ENCODE measurements around the gene TP53TG5.
A peak's percentile ranks its signal among the peaks of the same experiment; 100 is the strongest.

The TP53TG5 gene

DNA sequence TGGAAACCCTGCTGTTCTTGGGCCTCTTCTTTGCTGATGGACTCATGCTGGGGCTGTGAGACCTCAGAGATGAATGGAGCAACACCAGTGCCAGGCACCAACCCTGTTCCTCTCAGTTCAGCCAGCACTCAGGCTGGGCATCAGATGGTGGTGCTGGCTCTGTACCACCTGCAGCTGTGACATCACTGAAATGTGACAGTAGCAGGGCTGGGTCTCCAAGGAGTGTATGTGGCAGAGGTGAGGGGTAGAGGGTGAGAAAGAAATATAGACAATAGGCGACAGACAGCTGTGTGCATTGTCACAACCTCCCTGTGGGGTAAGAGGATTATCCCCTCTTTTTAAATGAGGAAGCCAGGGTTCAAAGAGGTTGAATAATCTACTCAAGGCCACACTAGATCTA is at the start of gene TP53TG5:
Gene TP53TG5, minus strand, starts transcription at position 135 of the 400 bp plus-strand sequence. Its CDS starts 89 bp downstream, at position 46.
- peaks cover 16% of the 10 kb centered on the region for H3K4me1 Mint-ChIP-seq
- H3K27ac Mint-ChIP-seq (ENCODE audit: low read depth), result no peak within 1 kb of the TSS
- no peak within 1 kb of the TSS for H3K4me3 Mint-ChIP-seq
- H3K27me3 Mint-ChIP-seq, result no peaks in the 10 kb centered on the region
- no peaks in the 10 kb centered on the region for H3K9me3 Mint-ChIP-seq
- H3K36me3 Mint-ChIP-seq (ENCODE audit: insufficient read depth), result peaks cover 9% of the 10 kb centered on the region
- ATAC-seq (replicated peaks; ENCODE audit: extremely low read depth, poor library complexity, severe bottlenecking) (no peak), DNase-seq (ENCODE audit: low spot score in 2 of 2) (no peak)

GRCh38 chr20:45427236-45428149 is 49.4 kb upstream of the TP53TG5 start:
- Mint-ChIP-seq H3K27ac (ENCODE audit: low read depth) (no peak overlapping the region), H3K36me3 (ENCODE audit: insufficient read depth) (peaks cover 29% of the 10 kb centered on the region), H3K4me1 (peaks cover 12% of the 10 kb centered on the region), H3K9me3 (no peaks in the 10 kb centered on the region), H3K4me3 (no peak overlapping the region), H3K27me3 (no peaks in the 10 kb centered on the region)
- no peak for ATAC-seq (replicated peaks; ENCODE audit: extremely low read depth, poor library complexity, severe bottlenecking)
- DNase-seq (ENCODE audit: low spot score in 2 of 2), result no peak

- no peaks in the 10 kb centered on the region for H3K27me3 Mint-ChIP-seq
- H3K9me3 Mint-ChIP-seq, result no peaks in the 10 kb centered on the region
- no peak overlapping the region for H3K4me3 Mint-ChIP-seq
- H3K4me1 Mint-ChIP-seq, result peaks cover 4% of the 10 kb centered on the region
- ATAC-seq (replicated peaks; ENCODE audit: extremely low read depth, poor library complexity, severe bottlenecking) (no peak), DNase-seq (ENCODE audit: low spot score in 2 of 2) (no peak)
- H3K27ac Mint-ChIP-seq (ENCODE audit: low read depth), result no peak overlapping the region
- H3K36me3 Mint-ChIP-seq (ENCODE audit: insufficient read depth), result peaks cover 36% of the 10 kb centered on the region
Measured at GRCh38 chr20:45426320-45427016, 48.3 kb upstream of the TP53TG5 start.

DNA sequence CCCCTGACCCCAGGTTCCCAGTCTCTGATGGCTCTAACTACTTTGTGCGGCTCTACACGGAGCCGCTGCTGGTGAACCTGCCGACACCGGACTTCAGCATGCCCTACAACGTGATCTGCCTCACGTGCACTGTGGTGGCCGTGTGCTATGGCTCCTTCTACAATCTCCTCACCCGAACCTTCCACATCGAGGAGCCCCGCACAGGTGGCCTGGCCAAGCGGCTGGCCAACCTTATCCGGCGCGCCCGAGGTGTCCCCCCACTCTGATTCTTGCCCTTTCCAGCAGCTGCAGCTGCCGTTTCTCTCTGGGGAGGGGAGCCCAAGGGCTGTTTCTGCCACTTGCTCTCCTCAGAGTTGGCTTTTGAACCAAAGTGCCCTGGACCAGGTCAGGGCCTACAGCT is 47.4 kb upstream of the TP53TG5 start:
- Mint-ChIP-seq H3K9me3 (no peaks in the 10 kb centered on the region), H3K4me1 (no peaks in the 10 kb centered on the region), H3K4me3 (no peak overlapping the region), H3K27ac (ENCODE audit: low read depth) (no peak overlapping the region), H3K36me3 (ENCODE audit: insufficient read depth) (peaks cover 43% of the 10 kb centered on the region), H3K27me3 (no peaks in the 10 kb centered on the region)
- DNase-seq (ENCODE audit: low spot score in 2 of 2) (no peak), ATAC-seq (replicated peaks; ENCODE audit: extremely low read depth, poor library complexity, severe bottlenecking) (no peak)

GRCh38 chr20:45423700-45424099 is 45.6 kb upstream of the TP53TG5 start:
- ATAC-seq (replicated peaks; ENCODE audit: extremely low read depth, poor library complexity, severe bottlenecking) (no peak), DNase-seq (ENCODE audit: low spot score in 2 of 2) (no peak)
- no peak overlapping the region for H3K4me3 Mint-ChIP-seq
- H3K4me1 Mint-ChIP-seq, result peaks cover 9% of the 10 kb centered on the region
- H3K36me3 Mint-ChIP-seq (ENCODE audit: insufficient read depth), result peaks cover 48% of the 10 kb centered on the region
- H3K27me3 Mint-ChIP-seq, result no peaks in the 10 kb centered on the region
- H3K27ac Mint-ChIP-seq (ENCODE audit: low read depth), result no peak overlapping the region
- no peaks in the 10 kb centered on the region for H3K9me3 Mint-ChIP-seq

- Mint-ChIP-seq H3K9me3 (no peaks in the 10 kb centered on the region), H3K4me3 (no peak overlapping the region), H3K36me3 (ENCODE audit: insufficient read depth) (peaks cover 50% of the 10 kb centered on the region), H3K4me1 (peaks cover 36% of the 10 kb centered on the region), H3K27me3 (no peaks in the 10 kb centered on the region), H3K27ac (ENCODE audit: low read depth) (no peak overlapping the region)
- ATAC-seq (replicated peaks; ENCODE audit: extremely low read depth, poor library complexity, severe bottlenecking), result no peak
- no peak for DNase-seq (ENCODE audit: low spot score in 2 of 2)
Measured at GRCh38 chr20:45420125-45420524, 42.0 kb upstream of the TP53TG5 start.

DNA sequence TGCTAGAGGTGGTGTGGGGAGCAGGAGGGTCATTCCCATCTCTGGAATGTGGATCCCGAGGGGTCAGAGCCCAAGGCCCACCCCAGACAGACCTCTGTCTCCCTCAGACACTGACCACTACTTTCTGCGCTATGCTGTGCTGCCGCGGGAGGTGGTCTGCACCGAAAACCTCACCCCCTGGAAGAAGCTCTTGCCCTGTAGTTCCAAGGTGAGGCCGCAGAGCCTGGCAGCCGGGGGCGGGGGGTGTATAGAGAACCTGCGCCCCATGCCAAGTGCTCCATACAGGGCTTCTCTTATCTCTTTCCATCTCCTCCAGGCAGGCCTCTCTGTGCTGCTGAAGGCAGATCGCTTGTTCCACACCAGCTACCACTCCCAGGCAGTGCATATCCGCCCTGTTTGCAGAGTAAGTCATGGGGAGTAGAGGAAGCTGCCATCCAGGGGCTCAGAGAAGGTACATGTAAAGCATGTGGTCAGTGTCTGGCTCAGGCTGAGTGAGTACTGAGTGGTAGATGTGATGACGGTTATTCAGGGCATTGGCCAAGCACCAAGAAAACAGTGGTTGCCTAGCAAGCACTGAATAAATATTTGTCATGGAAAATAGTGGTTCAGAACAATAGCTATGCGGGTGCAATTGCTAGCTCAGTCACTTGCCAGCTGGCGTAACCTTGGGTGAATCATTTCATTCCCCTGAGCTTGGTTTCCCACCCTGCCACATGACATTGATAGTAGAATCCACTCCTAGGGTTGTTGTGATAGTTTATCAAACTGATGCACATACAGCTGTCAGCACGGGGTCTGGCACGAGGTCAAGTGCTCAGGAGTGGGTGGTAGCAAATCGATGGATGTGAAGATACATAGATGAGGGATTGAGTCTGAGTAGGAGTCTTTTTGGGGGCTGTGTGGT is 41.3 kb upstream of the TP53TG5 start:
- H3K27me3 Mint-ChIP-seq, result no peaks in the 10 kb centered on the region
- peaks cover 47% of the 10 kb centered on the region for H3K36me3 Mint-ChIP-seq (ENCODE audit: insufficient read depth)
- peak overlapping the region; percentile 54 for H3K27ac Mint-ChIP-seq (ENCODE audit: low read depth)
- no peak for ATAC-seq (replicated peaks; ENCODE audit: extremely low read depth, poor library complexity, severe bottlenecking)
- DNase-seq (ENCODE audit: low spot score in 2 of 2), result no peak
- no peak overlapping the region for H3K4me3 Mint-ChIP-seq
- H3K9me3 Mint-ChIP-seq, result no peaks in the 10 kb centered on the region
- peaks cover 38% of the 10 kb centered on the region for H3K4me1 Mint-ChIP-seq

- Mint-ChIP-seq H3K4me1 (peaks cover 38% of the 10 kb centered on the region), H3K9me3 (no peaks in the 10 kb centered on the region), H3K36me3 (ENCODE audit: insufficient read depth) (peaks cover 33% of the 10 kb centered on the region), H3K27me3 (no peaks in the 10 kb centered on the region), H3K4me3 (peak overlapping the region; percentile 93), H3K27ac (ENCODE audit: low read depth) (peak overlapping the region; percentile 91)
- no peak for ATAC-seq (replicated peaks; ENCODE audit: extremely low read depth, poor library complexity, severe bottlenecking)
- no peak for DNase-seq (ENCODE audit: low spot score in 2 of 2)
Measured at GRCh38 chr20:45416917-45417316, 38.8 kb upstream of the TP53TG5 start.

GRCh38 chr20:45415822-45416637 is 37.9 kb upstream of the TP53TG5 start, which contains the start of gene PIGT:
Gene PIGT (plus strand): TSS chr20:45416141. CDS start chr20:45416157, 16 bp downstream.
- Mint-ChIP-seq H3K27me3 (no peaks in the 10 kb centered on the region), H3K9me3 (no peaks in the 10 kb centered on the region), H3K4me3 (peak within 1 kb of the TSS; percentile 93), H3K27ac (ENCODE audit: low read depth) (peak within 1 kb of the TSS; percentile 91), H3K36me3 (ENCODE audit: insufficient read depth) (peaks cover 27% of the 10 kb centered on the region), H3K4me1 (peaks cover 38% of the 10 kb centered on the region)
- peak; percentile 97 for ATAC-seq (replicated peaks; ENCODE audit: extremely low read depth, poor library complexity, severe bottlenecking)
- peak; percentile 80 to 86 for DNase-seq (ENCODE audit: low spot score in 2 of 2)

GRCh38 chr20:45413479-45413878 is 35.4 kb upstream of the TP53TG5 start:
- no peak overlapping the region for H3K27ac Mint-ChIP-seq (ENCODE audit: low read depth)
- peaks cover 27% of the 10 kb centered on the region for H3K4me1 Mint-ChIP-seq
- DNase-seq (ENCODE audit: low spot score in 2 of 2) (no peak), ATAC-seq (replicated peaks; ENCODE audit: extremely low read depth, poor library complexity, severe bottlenecking) (no peak)
- no peak overlapping the region for H3K4me3 Mint-ChIP-seq
- no peaks in the 10 kb centered on the region for H3K27me3 Mint-ChIP-seq
- peaks cover 16% of the 10 kb centered on the region for H3K36me3 Mint-ChIP-seq (ENCODE audit: insufficient read depth)
- no peaks in the 10 kb centered on the region for H3K9me3 Mint-ChIP-seq

DNA sequence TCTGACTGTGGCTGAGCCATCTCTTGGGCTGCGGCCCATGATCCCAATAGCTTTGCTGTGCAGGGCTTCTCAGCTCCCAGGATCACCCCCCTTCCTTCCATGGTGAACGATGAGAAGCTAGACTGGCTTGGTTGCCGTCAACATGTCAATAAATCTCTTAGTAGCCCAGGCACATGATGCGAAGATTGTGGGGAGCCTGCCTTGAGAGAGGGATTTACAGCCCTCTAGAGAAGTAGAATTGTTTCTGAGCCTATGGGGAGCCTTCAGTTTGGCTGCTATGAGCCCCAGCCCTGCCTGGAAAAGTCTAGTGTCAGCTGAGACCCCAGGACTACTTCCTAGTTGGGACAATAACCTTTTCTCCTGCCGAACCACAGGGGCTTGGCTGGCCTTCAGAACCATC is 34.5 kb upstream of the TP53TG5 start:
- DNase-seq (ENCODE audit: low spot score in 2 of 2) (no peak), ATAC-seq (replicated peaks; ENCODE audit: extremely low read depth, poor library complexity, severe bottlenecking) (no peak)
- no peak overlapping the region for H3K4me3 Mint-ChIP-seq
- no peak overlapping the region for H3K27ac Mint-ChIP-seq (ENCODE audit: low read depth)
- H3K4me1 Mint-ChIP-seq, result peaks cover 25% of the 10 kb centered on the region
- H3K27me3 Mint-ChIP-seq, result no peaks in the 10 kb centered on the region
- peaks cover 14% of the 10 kb centered on the region for H3K36me3 Mint-ChIP-seq (ENCODE audit: insufficient read depth)
- no peaks in the 10 kb centered on the region for H3K9me3 Mint-ChIP-seq

Data from central memory CD8-positive, alpha-beta T cell (primary cell).